GM12891 (cell line): ENCODE data around the gene NECTIN4.

Experiments
- POLR2A ChIP-seq: IDR thresholded peaks from 2 replicates; pipeline ENCODE4 v1.6.1; 2011; ENCODE audit warnings: low read depth, low read length, control low read depth
- POLR2AphosphoS5 ChIP-seq: IDR thresholded peaks from 2 replicates; pipeline ENCODE4 v1.6.1; 2011; ENCODE audit warnings: low read depth, low read length, control low read depth
- POU2F2 ChIP-seq: IDR thresholded peaks from 2 replicates; pipeline ENCODE4 v1.6.1; 2011; ENCODE audit warnings: low read depth, mild to moderate bottlenecking, control low read depth, low read length, moderate library complexity
- SPI1 ChIP-seq: IDR thresholded peaks from 2 replicates; pipeline ENCODE4 v1.6.1; 2011; ENCODE audit warnings: low read depth, low read length, control low read depth
- TAF1 ChIP-seq: IDR thresholded peaks from 2 replicates; pipeline ENCODE4 v1.6.1; 2011; ENCODE audit warnings: low read depth, low read length, control low read depth

DNA sequence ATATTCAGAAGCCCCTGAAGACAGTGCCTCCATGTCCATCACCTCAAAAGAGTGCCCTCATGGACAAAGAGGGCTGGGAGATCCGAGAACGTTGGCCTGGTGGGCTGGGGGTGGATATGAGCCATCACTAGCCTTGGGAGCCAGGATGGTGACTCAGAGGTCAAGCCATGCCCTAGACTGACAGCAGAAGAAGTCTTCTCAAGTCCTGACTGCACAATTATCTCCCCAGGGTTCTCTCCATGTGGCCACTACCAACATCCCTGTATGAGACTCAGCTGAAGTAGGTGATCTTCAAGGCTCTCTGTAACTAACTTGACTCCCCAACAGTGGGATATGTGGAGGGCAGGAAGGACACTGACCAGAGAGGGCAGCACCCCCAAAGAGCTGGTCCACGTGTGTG is 36.5 kb downstream of the NECTIN4 start:
- no peak for TF ChIP-seq POLR2AphosphoS5
- TF ChIP-seq TAF1, result no peak
- no peak for TF ChIP-seq POLR2A
- TF ChIP-seq POU2F2, result no peak
- no peak for TF ChIP-seq SPI1
